ENCODE measurements around the gene SLC12A5.

The SLC12A5 gene

GRCh38 chr20:46049190-46049589 lies 20.2 kb downstream of the SLC12A5 start:
- no peak for TF ChIP-seq EZH2phosphoT487 (IDR thresholded peaks at IDR 0.05; ENCODE audit: borderline replicate concordance, low read length)
- TF ChIP-seq CTCF (IDR thresholded peaks at IDR 0.05; ENCODE audit: low read depth, low read length, poor library complexity, severe bottlenecking), result no peak
- peaks cover 8% of the 10 kb centered on the region; the same call in 1 of the 2 replicates for H3K27me3 ChIP-seq (ENCODE audit: control insufficient read depth, low read length)
- H3K27ac ChIP-seq (ENCODE audit: low read depth, low read length), result no peak overlapping the region
- H3K36me3 ChIP-seq (ENCODE audit: control insufficient read depth, low read length), result no peaks in the 10 kb centered on the region
- no peak overlapping the region for H3K4me2 ChIP-seq (ENCODE audit: low read length)
- H3K79me2 ChIP-seq (ENCODE audit: control insufficient read depth, low read length), result no peaks in the 10 kb centered on the region
- H3K4me1 ChIP-seq (ENCODE audit: control insufficient read depth, low read length), result no peaks in the 10 kb centered on the region
- H3K4me3 ChIP-seq (ENCODE audit: low read length), result no peak overlapping the region
- H4K20me1 ChIP-seq (ENCODE audit: control insufficient read depth, insufficient read depth, low read depth, low read length), result no peaks in the 10 kb centered on the region
- no peaks in the 10 kb centered on the region for H3K9me3 ChIP-seq (ENCODE audit: control insufficient read depth, insufficient read depth, low read length)
- H3F3A ChIP-seq (ENCODE audit: control insufficient read depth, insufficient read depth), result no peaks in the 10 kb centered on the region
- H3K9me2 ChIP-seq (replicated peaks; ENCODE audit: control insufficient read depth, low read length), result no peaks in the 10 kb centered on the region

- no peaks in the 10 kb centered on the region for H3K9me2 ChIP-seq (replicated peaks; ENCODE audit: control insufficient read depth, low read length)
- no peaks in the 10 kb centered on the region for H3K4me1 ChIP-seq (ENCODE audit: control insufficient read depth, low read length)
- no peak overlapping the region for H3K4me2 ChIP-seq (ENCODE audit: low read length)
- no peaks in the 10 kb centered on the region for H3K79me2 ChIP-seq (ENCODE audit: control insufficient read depth, low read length)
- H3K27ac ChIP-seq (ENCODE audit: low read depth, low read length), result no peak overlapping the region
- H3K27me3 ChIP-seq (ENCODE audit: control insufficient read depth, low read length), result peaks cover 8% of the 10 kb centered on the region; the same call in 1 of the 2 replicates
- H3K9me3 ChIP-seq (ENCODE audit: control insufficient read depth, insufficient read depth, low read length), result no peaks in the 10 kb centered on the region
- H3K36me3 ChIP-seq (ENCODE audit: control insufficient read depth, low read length), result no peaks in the 10 kb centered on the region
- TF ChIP-seq EZH2phosphoT487 (IDR thresholded peaks at IDR 0.05; ENCODE audit: borderline replicate concordance, low read length) (no peak), CTCF (IDR thresholded peaks at IDR 0.05; ENCODE audit: low read depth, low read length, poor library complexity, severe bottlenecking) (no peak)
- no peaks in the 10 kb centered on the region for H3F3A ChIP-seq (ENCODE audit: control insufficient read depth, insufficient read depth)
- no peak overlapping the region for H3K4me3 ChIP-seq (ENCODE audit: low read length)
- H4K20me1 ChIP-seq (ENCODE audit: control insufficient read depth, insufficient read depth, low read depth, low read length), result no peaks in the 10 kb centered on the region
Observed at GRCh38 chr20:46049815-46050214, 20.8 kb downstream of the SLC12A5 start.

- H3K36me3 ChIP-seq (ENCODE audit: control insufficient read depth, low read length), result no peaks in the 10 kb centered on the region
- H3K9me2 ChIP-seq (replicated peaks; ENCODE audit: control insufficient read depth, low read length), result no peaks in the 10 kb centered on the region
- no peaks in the 10 kb centered on the region for H3K9me3 ChIP-seq (ENCODE audit: control insufficient read depth, insufficient read depth, low read length)
- H3K4me1 ChIP-seq (ENCODE audit: control insufficient read depth, low read length), result no peaks in the 10 kb centered on the region
- no peaks in the 10 kb centered on the region for H4K20me1 ChIP-seq (ENCODE audit: control insufficient read depth, insufficient read depth, low read depth, low read length)
- H3F3A ChIP-seq (ENCODE audit: control insufficient read depth, insufficient read depth), result no peaks in the 10 kb centered on the region
- no peaks in the 10 kb centered on the region for H3K79me2 ChIP-seq (ENCODE audit: control insufficient read depth, low read length)
- H3K27me3 ChIP-seq (ENCODE audit: control insufficient read depth, low read length), result peaks cover 8% of the 10 kb centered on the region; the same call in 1 of the 2 replicates
- H3K4me2 ChIP-seq (ENCODE audit: low read length), result no peak overlapping the region
- TF ChIP-seq EZH2phosphoT487 (IDR thresholded peaks at IDR 0.05; ENCODE audit: borderline replicate concordance, low read length) (no peak), CTCF (IDR thresholded peaks at IDR 0.05; ENCODE audit: low read depth, low read length, poor library complexity, severe bottlenecking) (no peak)
- no peak overlapping the region for H3K27ac ChIP-seq (ENCODE audit: low read depth, low read length)
- no peak overlapping the region for H3K4me3 ChIP-seq (ENCODE audit: low read length)
Observed at GRCh38 chr20:46050444-46050843, 21.4 kb downstream of the SLC12A5 start.
